Astrocyte (in vitro differentiated cells and primary cell): ENCODE data around the gene CDKAL1. TPM values are rescaled to one million over a fixed set of nuclear protein-coding genes. Genes with fewer than 3 reads are reported as not detected.

Experiments used
- DNase-seq: peaks from one replicate; pipeline ENCODE4 v3.0.0-alpha.2; 2010; ENCODE audit warnings: low read depth
- FAIRE-seq: peaks from 2 replicates; lab custom pipeline; 2011; peaks lifted over from hg19 to GRCh38; lab: Jason Lieb, UNC
- H2AFZ ChIP-seq: 2 replicates; pipeline ENCODE4 v1.6.0; 2012; ENCODE audit warnings: low read depth, low read length, inconsistent platforms
- H3K27ac ChIP-seq: 2 replicates; pipeline ENCODE4 v1.5.1; 2011; ENCODE audit warnings: low read depth, low read length, inconsistent platforms
- H3K27me3 ChIP-seq: 2 replicates; pipeline ENCODE4 v1.6.0; 2011; ENCODE audit warnings: low read length, inconsistent platforms; ENCODE audit not compliant: insufficient read depth
- H3K36me3 ChIP-seq: 2 replicates; pipeline ENCODE4 v1.5.1; 2011; ENCODE audit warnings: low read length, inconsistent platforms; ENCODE audit not compliant: insufficient read depth
- H3K4me1 ChIP-seq: 2 replicates; pipeline ENCODE4 v1.5.1; 2011; ENCODE audit warnings: low read length, inconsistent platforms; ENCODE audit not compliant: insufficient read depth
- H3K4me2 ChIP-seq: 2 replicates; pipeline ENCODE4 v1.6.0; 2012; ENCODE audit warnings: low read length, inconsistent platforms
- H3K4me3 ChIP-seq: 2 replicates; pipeline ENCODE4 v1.5.1; 2011; ENCODE audit warnings: low read depth, mild to moderate bottlenecking, low read length, inconsistent platforms; ENCODE audit not compliant: insufficient read depth
- H3K79me2 ChIP-seq: 2 replicates; pipeline ENCODE4 v1.6.0; 2012; ENCODE audit warnings: mild to moderate bottlenecking, low read length, inconsistent platforms; ENCODE audit not compliant: insufficient read depth
- H3K9ac ChIP-seq: 2 replicates; pipeline ENCODE4 v1.6.0; 2012; ENCODE audit warnings: mild to moderate bottlenecking, low read length, inconsistent platforms
- H3K9me3 ChIP-seq: 2 replicates; pipeline ENCODE4 v1.5.1; 2012; ENCODE audit warnings: low read depth, mild to moderate bottlenecking, low read length, inconsistent platforms; ENCODE audit not compliant: insufficient read depth
- H4K20me1 ChIP-seq: 2 replicates; pipeline ENCODE4 v1.6.0; 2012; ENCODE audit warnings: low read length, inconsistent platforms; ENCODE audit not compliant: insufficient read depth
- H3K27ac Mint-ChIP-seq: one replicate; pipeline ENCODE4 v1.8.0; 2021; ENCODE audit warnings: mild to moderate bottlenecking, mixed read lengths; ENCODE audit not compliant: unreplicated experiment
- H3K27me3 Mint-ChIP-seq: one replicate; pipeline ENCODE4 v1.8.0; 2021; ENCODE audit warnings: low read depth, mixed read lengths; ENCODE audit not compliant: unreplicated experiment
- H3K36me3 Mint-ChIP-seq: one replicate; pipeline ENCODE4 v1.8.0; 2021; ENCODE audit warnings: low read depth, mixed read lengths; ENCODE audit not compliant: unreplicated experiment
- H3K4me1 Mint-ChIP-seq: one replicate; pipeline ENCODE4 v1.8.0; 2021; ENCODE audit warnings: low read depth, mixed read lengths; ENCODE audit not compliant: unreplicated experiment
- H3K4me3 Mint-ChIP-seq: one replicate; pipeline ENCODE4 v1.8.0; 2021; ENCODE audit warnings: mild to moderate bottlenecking, moderate library complexity, mixed read lengths; ENCODE audit not compliant: unreplicated experiment
- H3K9me3 Mint-ChIP-seq: one replicate; pipeline ENCODE4 v1.8.0; 2021; ENCODE audit warnings: mild to moderate bottlenecking, mixed read lengths; ENCODE audit not compliant: unreplicated experiment
- CTCF ChIP-seq: IDR thresholded peaks from 2 replicates; pipeline ENCODE4 v1.5.1; 2011; ENCODE audit warnings: low read depth, mild to moderate bottlenecking, inconsistent platforms, low read length, moderate library complexity; ENCODE audit not compliant: insufficient read depth
- EZH2 ChIP-seq: IDR thresholded peaks from 2 replicates; pipeline ENCODE4 v1.6.1; 2012; ENCODE audit warnings: mild to moderate bottlenecking, low read length, inconsistent platforms; ENCODE audit not compliant: insufficient read depth
- total RNA-seq: library from RNA; stranded (reverse); gene quantifications from 2 replicates; pipeline ENCODE4 v1.2.1, GENCODE V29; 2021

The CDKAL1 gene
- total RNA-seq, 1 donor from 2014 or later: 13.7 TPM

GRCh38 chr6:20885076-20885475 is 350.8 kb downstream of the CDKAL1 start:
- H3K9me3 ChIP-seq: peaks cover 5% of the 10 kb centered on the region
- H3K9me3 Mint-ChIP-seq: peaks cover 24% of the 10 kb centered on the region
- peaks cover 20% of the 10 kb centered on the region for H3K36me3 Mint-ChIP-seq
- no peak overlapping the region for H3K4me3 Mint-ChIP-seq
- TF ChIP-seq CTCF (no peak), EZH2 (no peak)
- no peaks in the 10 kb centered on the region for H3K36me3 ChIP-seq
- H3K27ac ChIP-seq: no peak overlapping the region
- no peaks in the 10 kb centered on the region for H3K27me3 ChIP-seq
- no peak overlapping the region for H3K4me3 ChIP-seq
- no peaks in the 10 kb centered on the region for H3K79me2 ChIP-seq
- no peak overlapping the region for H3K27ac Mint-ChIP-seq
- DNase-seq (no peak), FAIRE-seq (no peak)
- no peaks in the 10 kb centered on the region for H3K27me3 Mint-ChIP-seq
- no peak overlapping the region for H2AFZ ChIP-seq
- H3K4me2 ChIP-seq: no peak overlapping the region
- H4K20me1 ChIP-seq: no peaks in the 10 kb centered on the region
- no peak overlapping the region for H3K9ac ChIP-seq
- no peaks in the 10 kb centered on the region for H3K4me1 Mint-ChIP-seq
- no peaks in the 10 kb centered on the region for H3K4me1 ChIP-seq

- H3K27me3 Mint-ChIP-seq: no peaks in the 10 kb centered on the region
- DNase-seq: no peak
- no peak overlapping the region for H3K27ac Mint-ChIP-seq
- Histone ChIP-seq H4K20me1 (no peaks in the 10 kb centered on the region), H2AFZ (no peak overlapping the region), H3K4me3 (no peak overlapping the region), H3K9me3 (no peaks in the 10 kb centered on the region), H3K36me3 (no peaks in the 10 kb centered on the region), H3K27ac (no peak overlapping the region), H3K9ac (no peak overlapping the region), H3K4me1 (no peaks in the 10 kb centered on the region), H3K4me2 (no peak overlapping the region), H3K27me3 (no peaks in the 10 kb centered on the region), H3K79me2 (no peaks in the 10 kb centered on the region)
- peaks cover 2% of the 10 kb centered on the region for H3K36me3 Mint-ChIP-seq
- no peak for FAIRE-seq
- H3K4me1 Mint-ChIP-seq: no peaks in the 10 kb centered on the region
- peaks cover 5% of the 10 kb centered on the region for H3K9me3 Mint-ChIP-seq
- TF ChIP-seq CTCF (no peak), EZH2 (no peak)
- no peak overlapping the region for H3K4me3 Mint-ChIP-seq
Measured at GRCh38 chr6:20891161-20891560, 356.9 kb downstream of the CDKAL1 start.

- Histone ChIP-seq H3K4me3 (no peak overlapping the region), H2AFZ (no peak overlapping the region), H3K79me2 (no peaks in the 10 kb centered on the region), H3K9me3 (no peaks in the 10 kb centered on the region), H3K27ac (no peak overlapping the region), H3K4me1 (no peaks in the 10 kb centered on the region), H3K4me2 (no peak overlapping the region), H3K27me3 (no peaks in the 10 kb centered on the region), H4K20me1 (no peaks in the 10 kb centered on the region), H3K9ac (no peak overlapping the region), H3K36me3 (no peaks in the 10 kb centered on the region)
- H3K4me3 Mint-ChIP-seq: no peak overlapping the region
- no peak overlapping the region for H3K27ac Mint-ChIP-seq
- H3K27me3 Mint-ChIP-seq: no peaks in the 10 kb centered on the region
- H3K36me3 Mint-ChIP-seq: no peaks in the 10 kb centered on the region
- peaks cover 4% of the 10 kb centered on the region for H3K9me3 Mint-ChIP-seq
- TF ChIP-seq EZH2 (no peak), CTCF (no peak)
- H3K4me1 Mint-ChIP-seq: peaks cover 4% of the 10 kb centered on the region
- DNase-seq (no peak), FAIRE-seq (no peak)
Measured at GRCh38 chr6:20892365-20892764, 358.1 kb downstream of the CDKAL1 start.
